ENCODE results near the gene ZNF277.

The ZNF277 gene

GRCh38 chr7:112286250-112287086 lies 80.0 kb downstream of the ZNF277 start:
- ATAC-seq = no peak

GRCh38 chr7:112288301-112288700 lies 81.8 kb downstream of the ZNF277 start:
- no peak for ATAC-seq
- no peak for TF ChIP-seq GLIS3 (CRISPR knock-in tag; IDR thresholded peaks at IDR 0.05)

More at GRCh38 chr7:112286250-112287086, 80.0 kb downstream of the ZNF277 start:
- no peak for TF ChIP-seq PATZ1 (CRISPR knock-in tag; IDR thresholded peaks at IDR 0.05; ENCODE audit: borderline replicate concordance)

GRCh38 chr7:112290065-112290464 lies 83.6 kb downstream of the ZNF277 start:
- peak; percentile 91 for ATAC-seq
- TF ChIP-seq ZNF70 (CRISPR knock-in tag; IDR thresholded peaks at IDR 0.05) (no peak), ISL1 (CRISPR knock-in tag; IDR thresholded peaks at IDR 0.05) (peak; percentile 76)

- TF ChIP-seq ZC3H10 (CRISPR knock-in tag; IDR thresholded peaks at IDR 0.05) (no peak), POU6F1 (CRISPR knock-in tag; IDR thresholded peaks at IDR 0.05; ENCODE audit: borderline replicate concordance, low read depth) (no peak), TSHZ2 (CRISPR knock-in tag; IDR thresholded peaks at IDR 0.05) (no peak), ZNF70 (CRISPR knock-in tag; IDR thresholded peaks at IDR 0.05) (no peak), CSDC2 (CRISPR knock-in tag; IDR thresholded peaks at IDR 0.05) (no peak), PATZ1 (CRISPR knock-in tag; IDR thresholded peaks at IDR 0.05; ENCODE audit: borderline replicate concordance) (no peak), ESRRG (CRISPR knock-in tag; IDR thresholded peaks at IDR 0.05) (no peak)
- ATAC-seq = no peak
These were observed 85.7 kb downstream of the ZNF277 start for GRCh38 chr7:112292162-112292561.

- ATAC-seq = no peak
These were observed 86.9 kb downstream of the ZNF277 start for GRCh38 chr7:112293416-112293815.

More at GRCh38 chr7:112293416-112293815, 86.9 kb downstream of the ZNF277 start:
- no peak for TF ChIP-seq PPARA (CRISPR knock-in tag; IDR thresholded peaks at IDR 0.05; ENCODE audit: borderline replicate concordance)
- TF ChIP-seq POU6F1 (CRISPR knock-in tag; IDR thresholded peaks at IDR 0.05; ENCODE audit: borderline replicate concordance, low read depth) = no peak
- no peak for TF ChIP-seq BACH2 (CRISPR knock-in tag; IDR thresholded peaks at IDR 0.05; ENCODE audit: borderline replicate concordance)
- no peak for TF ChIP-seq ESRRG (CRISPR knock-in tag; IDR thresholded peaks at IDR 0.05)
- no peak for TF ChIP-seq ZNF8 (CRISPR knock-in tag; IDR thresholded peaks at IDR 0.05)
- TF ChIP-seq TCF4 (CRISPR knock-in tag; IDR thresholded peaks at IDR 0.05; ENCODE audit: borderline replicate concordance) = no peak

Data from SK-N-SH treated with all-trans-retinoic acid at 6 μM for 48 hours (cell line).